Measurements from ENCODE around the gene NT5C.

- TF ChIP-seq, protein P1, sequence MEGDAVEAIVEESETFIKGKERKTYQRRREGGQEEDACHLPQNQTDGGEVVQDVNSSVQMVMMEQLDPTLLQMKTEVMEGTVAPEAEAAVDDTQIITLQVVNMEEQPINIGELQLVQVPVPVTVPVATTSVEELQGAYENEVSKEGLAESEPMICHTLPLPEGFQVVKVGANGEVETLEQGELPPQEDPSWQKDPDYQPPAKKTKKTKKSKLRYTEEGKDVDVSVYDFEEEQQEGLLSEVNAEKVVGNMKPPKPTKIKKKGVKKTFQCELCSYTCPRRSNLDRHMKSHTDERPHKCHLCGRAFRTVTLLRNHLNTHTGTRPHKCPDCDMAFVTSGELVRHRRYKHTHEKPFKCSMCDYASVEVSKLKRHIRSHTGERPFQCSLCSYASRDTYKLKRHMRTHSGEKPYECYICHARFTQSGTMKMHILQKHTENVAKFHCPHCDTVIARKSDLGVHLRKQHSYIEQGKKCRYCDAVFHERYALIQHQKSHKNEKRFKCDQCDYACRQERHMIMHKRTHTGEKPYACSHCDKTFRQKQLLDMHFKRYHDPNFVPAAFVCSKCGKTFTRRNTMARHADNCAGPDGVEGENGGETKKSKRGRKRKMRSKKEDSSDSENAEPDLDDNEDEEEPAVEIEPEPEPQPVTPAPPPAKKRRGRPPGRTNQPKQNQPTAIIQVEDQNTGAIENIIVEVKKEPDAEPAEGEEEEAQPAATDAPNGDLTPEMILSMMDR (IDR thresholded peaks at IDR 0.05) = no peak
- TF ChIP-seq POLR2A (IDR thresholded peaks at IDR 0.05) = no peak
Measured at GRCh38 chr17:75133001-75133400, 1.5 kb upstream of the NT5C start.
